Type B pancreatic cell (in vitro differentiated cells): ENCODE measurements around the gene RYR2. TPM values are rescaled to one million over a fixed set of nuclear protein-coding genes. Genes with fewer than 3 reads are reported as not detected.
"Not testable (repeated sequence)": the region's sequence is repeated elsewhere in the genome, so short reads cannot be mapped to it uniquely, and the experiment has no call there.

Source experiments
- DNase-seq: peaks from one replicate; pipeline ENCODE4 v3.0.0; 2021; ENCODE audit warnings: mixed read lengths; ENCODE audit not compliant: unreplicated experiment; ENCODE audit errors: extremely low spot score
- H3K27ac Mint-ChIP-seq: 2 replicates; pipeline ENCODE4 v1.8.0; 2021; ENCODE audit warnings: mild to moderate bottlenecking, mixed read lengths
- H3K27me3 Mint-ChIP-seq: 2 replicates; pipeline ENCODE4 v1.8.0; 2021; ENCODE audit warnings: mixed read lengths
- H3K36me3 Mint-ChIP-seq: 2 replicates; pipeline ENCODE4 v1.8.0; 2021; ENCODE audit warnings: mixed read lengths
- H3K4me1 Mint-ChIP-seq: one replicate; pipeline ENCODE4 v1.8.0; 2021; ENCODE audit warnings: mixed read lengths; ENCODE audit not compliant: unreplicated experiment
- H3K4me3 Mint-ChIP-seq: 2 replicates; pipeline ENCODE4 v1.8.0; 2021; ENCODE audit warnings: mild to moderate bottlenecking, mixed read lengths
- H3K9me3 Mint-ChIP-seq: 2 replicates; pipeline ENCODE4 v1.8.0; 2021; ENCODE audit warnings: mixed read lengths
- total RNA-seq: library from RNA; stranded (reverse); gene quantifications from 2 replicates; pipeline ENCODE4 v1.2.1, GENCODE V29; 2021; ENCODE audit warnings: low replicate concordance
- TF ChIP-seq, protein P1 (sequence below): fragments of 200-600 bp; sonication (generic); conservative IDR thresholded peaks from 2 replicates; pipeline ENCODE4 v1.5.0; 2021; ENCODE audit warnings: antibody characterized with exemption, mild to moderate bottlenecking

RYR2 gene
- total RNA-seq, 1 donor from 2014 or later, result 0.58 TPM

DNA sequence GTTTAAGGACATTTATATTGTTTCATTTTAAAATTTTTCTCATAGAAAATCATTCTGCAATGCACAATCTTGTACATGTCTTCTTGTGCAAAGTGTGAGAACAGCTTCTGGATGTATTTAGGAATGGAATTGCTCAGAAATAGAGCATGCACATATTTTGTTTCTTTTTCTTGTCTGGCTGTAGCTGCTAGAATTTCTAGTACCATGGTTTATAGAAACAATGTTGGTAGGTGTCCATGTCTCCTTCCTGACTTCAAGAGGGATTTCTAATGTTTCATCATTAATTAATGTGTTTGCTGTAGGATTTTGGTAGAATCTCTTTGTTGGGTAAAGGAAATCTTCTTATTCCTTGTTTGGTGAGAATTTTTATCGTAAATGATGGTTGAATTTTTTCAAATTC is 99.0 kb downstream of the RYR2 start:
- no peaks in the 10 kb centered on the region for H3K36me3 Mint-ChIP-seq
- DNase-seq, result no peak
- H3K4me3 Mint-ChIP-seq, result no peak overlapping the region
- no peak overlapping the region for H3K27ac Mint-ChIP-seq
- H3K4me1 Mint-ChIP-seq, result no peaks in the 10 kb centered on the region
- TF ChIP-seq, protein P1, sequence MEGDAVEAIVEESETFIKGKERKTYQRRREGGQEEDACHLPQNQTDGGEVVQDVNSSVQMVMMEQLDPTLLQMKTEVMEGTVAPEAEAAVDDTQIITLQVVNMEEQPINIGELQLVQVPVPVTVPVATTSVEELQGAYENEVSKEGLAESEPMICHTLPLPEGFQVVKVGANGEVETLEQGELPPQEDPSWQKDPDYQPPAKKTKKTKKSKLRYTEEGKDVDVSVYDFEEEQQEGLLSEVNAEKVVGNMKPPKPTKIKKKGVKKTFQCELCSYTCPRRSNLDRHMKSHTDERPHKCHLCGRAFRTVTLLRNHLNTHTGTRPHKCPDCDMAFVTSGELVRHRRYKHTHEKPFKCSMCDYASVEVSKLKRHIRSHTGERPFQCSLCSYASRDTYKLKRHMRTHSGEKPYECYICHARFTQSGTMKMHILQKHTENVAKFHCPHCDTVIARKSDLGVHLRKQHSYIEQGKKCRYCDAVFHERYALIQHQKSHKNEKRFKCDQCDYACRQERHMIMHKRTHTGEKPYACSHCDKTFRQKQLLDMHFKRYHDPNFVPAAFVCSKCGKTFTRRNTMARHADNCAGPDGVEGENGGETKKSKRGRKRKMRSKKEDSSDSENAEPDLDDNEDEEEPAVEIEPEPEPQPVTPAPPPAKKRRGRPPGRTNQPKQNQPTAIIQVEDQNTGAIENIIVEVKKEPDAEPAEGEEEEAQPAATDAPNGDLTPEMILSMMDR, result no peak
- H3K27me3 Mint-ChIP-seq, result peaks cover 3% of the 10 kb centered on the region
- no peaks in the 10 kb centered on the region for H3K9me3 Mint-ChIP-seq

DNA sequence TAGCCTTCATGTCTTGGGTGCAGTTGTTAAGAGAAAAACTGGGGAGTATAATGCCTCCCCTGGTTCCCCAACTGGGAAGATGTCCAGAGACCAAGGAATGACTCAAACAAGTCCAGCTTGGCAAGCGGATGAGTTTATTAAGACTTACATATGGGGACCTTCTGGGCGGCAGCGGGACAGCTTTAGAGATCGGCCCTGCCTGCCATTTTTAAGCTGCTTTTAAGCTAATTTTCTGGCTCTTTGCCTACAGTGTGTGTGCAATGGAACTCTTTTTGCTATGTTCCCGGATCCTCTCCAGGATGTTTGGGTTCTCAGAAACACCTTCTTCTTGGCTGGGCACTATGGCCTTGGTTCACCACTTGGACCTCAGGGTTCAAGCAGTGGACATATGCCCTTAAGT is 99.5 kb downstream of the RYR2 start:
- Mint-ChIP-seq H3K4me1 (no peaks in the 10 kb centered on the region), H3K36me3 (no peaks in the 10 kb centered on the region), H3K4me3 (no peak overlapping the region), H3K27ac (no peak overlapping the region), H3K27me3 (peaks cover 3% of the 10 kb centered on the region), H3K9me3 (no peaks in the 10 kb centered on the region)
- TF ChIP-seq, protein P1, result no peak
- no peak for DNase-seq

DNA sequence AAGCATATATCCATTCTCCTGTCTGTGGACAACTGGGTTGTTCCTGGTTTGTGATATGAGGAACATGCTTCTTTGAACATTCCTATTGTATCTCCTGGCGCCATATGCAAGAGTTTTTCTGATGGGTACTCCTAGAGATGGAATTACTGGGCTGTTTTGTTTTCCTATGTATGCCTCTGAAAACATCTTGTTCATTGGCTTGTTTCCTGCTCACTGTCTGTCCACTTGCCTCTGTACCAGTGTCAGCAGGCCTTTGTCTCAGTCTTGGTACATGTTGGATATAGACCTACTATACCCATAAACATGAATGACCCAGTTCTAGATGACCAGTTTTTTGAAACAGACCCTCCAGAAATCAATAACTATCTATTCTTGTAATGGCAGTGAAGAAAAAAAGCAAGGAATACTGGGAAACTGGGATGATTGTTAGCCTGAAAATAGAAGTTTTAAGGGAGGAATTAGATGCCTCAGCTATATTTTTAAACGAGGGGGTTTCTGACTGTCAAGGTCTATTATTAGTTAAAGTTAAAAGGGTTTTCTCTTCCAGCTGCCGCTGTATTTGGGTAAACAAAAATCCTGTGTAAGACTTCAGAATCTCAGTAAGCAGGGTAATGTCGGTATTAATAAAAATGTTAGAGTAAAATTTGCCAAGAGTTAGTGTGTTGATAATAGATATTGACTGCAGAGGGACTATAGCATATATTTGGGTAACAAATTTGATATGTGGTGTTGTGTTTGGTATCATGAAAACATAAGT is 103.6 kb downstream of the RYR2 start:
- Mint-ChIP-seq H3K36me3 (no peaks in the 10 kb centered on the region), H3K4me1 (peaks cover 6% of the 10 kb centered on the region), H3K9me3 (no peaks in the 10 kb centered on the region), H3K27ac (no peak overlapping the region), H3K4me3 (no peak overlapping the region), H3K27me3 (peaks cover 3% of the 10 kb centered on the region)
- no peak for DNase-seq
- TF ChIP-seq, protein P1, result no peak

DNA sequence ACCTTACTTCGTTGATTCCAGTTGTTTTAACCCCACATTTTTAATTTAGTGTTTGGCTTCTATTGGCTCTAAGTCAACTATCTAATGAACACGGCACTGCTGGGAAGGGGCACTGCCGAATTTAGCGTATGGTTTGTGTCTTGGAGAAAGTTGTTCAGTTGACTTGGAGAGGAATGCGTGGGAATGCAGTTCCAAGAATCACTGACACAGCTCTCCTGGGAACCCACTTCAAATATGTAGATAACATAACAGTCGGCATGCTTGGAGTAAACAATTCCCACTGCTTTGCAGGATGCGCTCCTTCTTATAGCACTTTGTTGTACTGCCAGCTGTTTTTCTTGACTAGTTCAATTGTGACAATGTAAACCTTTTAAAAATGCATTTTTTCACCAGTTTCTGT is 104.3 kb downstream of the RYR2 start:
- DNase-seq, result no peak

DNA sequence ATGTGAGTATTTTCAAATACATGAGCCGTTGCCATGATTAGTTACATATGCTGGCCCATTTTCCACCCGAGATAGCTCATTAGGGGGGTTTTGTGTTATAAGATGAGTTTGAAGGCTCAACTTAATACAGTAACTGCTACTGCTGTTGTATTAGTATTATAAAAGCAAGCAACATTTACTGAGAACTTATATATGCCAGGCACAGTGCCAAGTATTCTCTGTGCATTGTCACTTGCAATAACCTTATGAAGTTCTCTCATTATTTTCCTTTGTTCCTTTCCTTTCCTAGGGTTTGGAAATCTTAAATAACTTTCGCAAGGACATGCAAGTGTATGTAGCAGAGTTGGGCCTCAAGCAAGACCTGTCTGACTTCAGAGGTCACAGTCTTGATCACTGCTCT is 107.9 kb downstream of the RYR2 start:
- Mint-ChIP-seq H3K9me3 (no peaks in the 10 kb centered on the region), H3K27me3 (no peaks in the 10 kb centered on the region), H3K36me3 (no peaks in the 10 kb centered on the region), H3K4me3 (no peak overlapping the region), H3K27ac (no peak overlapping the region), H3K4me1 (peaks cover 6% of the 10 kb centered on the region)
- TF ChIP-seq, protein P1, result no peak
- no peak for DNase-seq

More for the DNA sequence above, 104.3 kb downstream of the RYR2 start:
- Mint-ChIP-seq H3K4me1 (peaks cover 6% of the 10 kb centered on the region), H3K9me3 (no peaks in the 10 kb centered on the region), H3K27ac (no peak overlapping the region), H3K4me3 (no peak overlapping the region), H3K27me3 (peaks cover under 1% of the 10 kb centered on the region), H3K36me3 (no peaks in the 10 kb centered on the region)
- TF ChIP-seq, protein P1, result no peak

DNA sequence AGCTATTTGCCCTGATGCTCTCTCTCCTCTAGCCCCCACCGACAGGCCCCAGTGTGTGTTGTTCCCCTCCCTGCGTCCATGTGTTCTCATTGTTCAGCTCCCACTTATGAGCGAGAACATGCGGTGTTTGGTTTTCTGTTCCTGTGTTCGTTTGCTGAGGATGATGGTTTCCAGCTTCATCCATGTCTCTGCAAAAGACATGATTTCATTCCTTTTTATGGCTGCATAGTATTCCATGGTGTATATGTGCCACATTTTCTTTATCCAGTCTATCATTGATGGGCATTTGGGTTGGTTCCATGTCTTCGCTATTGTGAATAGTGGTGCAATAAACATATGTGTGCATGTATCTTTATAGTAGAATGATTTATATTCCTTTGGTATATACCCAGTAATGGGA is 110.0 kb downstream of the RYR2 start:
- not testable (repeated sequence) for H3K4me1 Mint-ChIP-seq, H3K27ac Mint-ChIP-seq, H3K36me3 Mint-ChIP-seq, H3K4me3 Mint-ChIP-seq, DNase-seq, H3K27me3 Mint-ChIP-seq, H3K9me3 Mint-ChIP-seq
